Smooth muscle cell (in vitro differentiated cells): Measurements from ENCODE around the gene OR51B4. TPM values are rescaled to one million over a fixed set of nuclear protein-coding genes. Genes with fewer than 3 reads are reported as not detected.

Experiments
- DNase-seq: peaks from one replicate; lab custom pipeline; 2025; ENCODE audit not compliant: unreplicated experiment; lab: John Stamatoyannopoulos, UW
- H2AFZ ChIP-seq: fragments of 200-600 bp; sonication (generic); 2 replicates; pipeline ENCODE4 v1.6.0; 2016; ENCODE audit warnings: antibody characterized with exemption, low read depth, mild to moderate bottlenecking
- H3F3A ChIP-seq: fragments of 200-600 bp; sonication (generic); 2 replicates; pipeline ENCODE4 v1.6.0; 2017; ENCODE audit warnings: antibody characterized with exemption, low read depth
- H3K27ac ChIP-seq: fragments of 200-600 bp; sonication (generic); 2 replicates; pipeline ENCODE4 v1.5.1; 2016; ENCODE audit warnings: low read depth, mild to moderate bottlenecking
- H3K27me3 ChIP-seq: fragments of 200-600 bp; sonication (generic); 2 replicates; pipeline ENCODE4 v1.6.1; 2016; ENCODE audit warnings: low read depth, mild to moderate bottlenecking
- H3K36me3 ChIP-seq: fragments of 200-600 bp; sonication (generic); 2 replicates; pipeline ENCODE4 v1.5.1; 2016; ENCODE audit warnings: low read depth
- H3K4me1 ChIP-seq: fragments of 200-600 bp; sonication (generic); 2 replicates; pipeline ENCODE4 v1.5.1; 2016; ENCODE audit warnings: low read depth
- H3K4me2 ChIP-seq: fragments of 200-600 bp; sonication (generic); 2 replicates; pipeline ENCODE4 v1.6.0; 2016; ENCODE audit warnings: mild to moderate bottlenecking
- H3K4me3 ChIP-seq: fragments of 200-600 bp; sonication (generic); 2 replicates; pipeline ENCODE4 v1.5.1; 2016; ENCODE audit warnings: mild to moderate bottlenecking
- H3K79me2 ChIP-seq: fragments of 200-600 bp; sonication (generic); 2 replicates; pipeline ENCODE4 v1.6.0; 2016; ENCODE audit warnings: low read depth, mild to moderate bottlenecking
- H3K9ac ChIP-seq: fragments of 200-600 bp; sonication (generic); 2 replicates; pipeline ENCODE4 v1.6.0; 2016; ENCODE audit warnings: low read depth
- H3K9me3 ChIP-seq: fragments of 200-600 bp; sonication (generic); replicated peaks from 2 replicates; pipeline ENCODE4 v1.5.1; 2016; ENCODE audit warnings: low read depth
- H4K20me1 ChIP-seq: fragments of 200-600 bp; sonication (generic); 2 replicates; pipeline ENCODE4 v1.6.0; 2016; ENCODE audit warnings: low read depth
- CTCF ChIP-seq: fragments of 200-600 bp; sonication (generic); IDR thresholded peaks from 2 replicates; pipeline ENCODE4 v1.5.1; 2017; ENCODE audit warnings: borderline replicate concordance, mild to moderate bottlenecking, antibody characterized with exemption; ENCODE audit not compliant: insufficient read depth, poor library complexity, severe bottlenecking
- WGBS: methylation state at CpG from one replicate; pipeline ENCODE4 v1.1.7; 2016; ENCODE audit warnings: low lambda C conversion rate; 5-methylcytosine and 5-hydroxymethylcytosine counted together
- polyA plus RNA-seq: library from polyadenylated mRNA; unstranded; fragments of >200 nt; fragmentation: Nextera tagmentation; extraction: Ambion mirVana; gene quantifications from 2 replicates; pipeline ENCODE4 v1.2.1, GENCODE V29; 2016
- total RNA-seq: library from RNA; depleted of rRNA; stranded (reverse); fragments of >200 nt; gene quantifications from 2 replicates; pipeline ENCODE4 v1.2.3, GENCODE V29; 2014

The OR51B4 gene
- total and polyA plus RNA-seq, 2 experiments from 2014 or later = not detected

DNA sequence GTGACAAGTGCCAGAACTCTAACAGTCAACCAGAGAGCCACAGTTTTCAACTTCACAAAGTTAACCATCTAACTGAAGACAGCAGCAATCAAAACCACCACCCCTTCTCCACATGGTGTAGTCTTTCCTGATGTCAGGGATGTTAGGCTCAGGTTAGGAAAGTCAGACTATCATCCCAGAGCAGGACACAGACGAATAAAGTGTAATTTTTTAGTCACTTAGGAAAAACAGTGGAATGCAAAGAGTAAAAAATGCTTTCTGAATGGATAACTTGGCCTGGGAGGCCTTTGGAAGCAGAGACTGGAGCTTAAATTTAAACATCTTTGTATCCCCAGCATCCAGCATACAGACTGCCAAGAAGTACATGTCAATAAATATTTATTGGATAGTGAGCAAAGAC lies 15.4 kb downstream of the OR51B4 start:
- Histone ChIP-seq H3K4me2 (no peak overlapping the region), H4K20me1 (no peaks in the 10 kb centered on the region), H3K9ac (no peak overlapping the region), H3K27ac (no peak overlapping the region), H3K79me2 (no peaks in the 10 kb centered on the region), H3K36me3 (no peaks in the 10 kb centered on the region), H3K4me1 (no peaks in the 10 kb centered on the region), H3F3A (no peaks in the 10 kb centered on the region), H3K27me3 (no peaks in the 10 kb centered on the region), H2AFZ (no peak overlapping the region), H3K9me3 (no peaks in the 10 kb centered on the region), H3K4me3 (no peak overlapping the region)
- no peak for DNase-seq
- 75% methylated on average over 1 of the region's 1 CpG for WGBS
- TF ChIP-seq CTCF = no peak

DNA sequence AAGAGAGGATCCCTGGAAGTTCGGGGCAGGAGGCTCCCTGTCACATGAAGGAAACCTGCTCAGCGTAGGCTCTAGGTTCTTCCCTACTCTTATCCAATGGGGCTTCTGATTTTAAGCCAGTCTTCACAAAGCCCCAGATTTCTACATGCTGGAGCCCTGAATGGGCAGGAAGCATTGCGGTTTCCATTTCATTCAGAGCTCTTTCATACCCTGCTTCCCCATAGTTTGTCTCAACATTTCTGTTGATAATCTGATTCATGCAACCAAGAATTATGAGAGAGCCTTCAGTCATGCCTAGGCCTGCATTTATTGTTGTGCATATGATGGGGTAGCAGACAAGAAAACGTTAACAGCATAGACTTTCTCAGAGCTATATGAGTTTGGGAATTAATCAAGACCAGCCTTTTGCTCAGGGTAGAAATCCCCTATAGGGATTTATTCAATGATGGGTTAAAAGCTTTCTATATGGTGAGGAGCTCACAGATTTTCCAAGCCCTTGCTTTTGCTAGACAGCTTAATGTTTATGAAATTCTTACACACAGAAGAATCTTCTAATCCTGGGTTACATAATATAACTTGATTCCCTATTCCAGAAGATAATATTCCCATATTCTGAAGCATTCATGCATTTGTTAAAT lies 15.9 kb downstream of the OR51B4 start:
- no peaks in the 10 kb centered on the region for H3K27me3 ChIP-seq
- no peak overlapping the region for H3K9ac ChIP-seq
- H2AFZ ChIP-seq = no peak overlapping the region
- H3K4me1 ChIP-seq = no peaks in the 10 kb centered on the region
- H3K4me2 ChIP-seq = no peak overlapping the region
- no peaks in the 10 kb centered on the region for H4K20me1 ChIP-seq
- H3K4me3 ChIP-seq = no peak overlapping the region
- H3K27ac ChIP-seq = no peak overlapping the region
- no peak for DNase-seq
- WGBS = 91% methylated on average over 4 of the region's 4 CpGs
- H3F3A ChIP-seq = no peaks in the 10 kb centered on the region
- TF ChIP-seq CTCF = no peak
- H3K9me3 ChIP-seq = no peaks in the 10 kb centered on the region
- H3K36me3 ChIP-seq = no peaks in the 10 kb centered on the region
- no peaks in the 10 kb centered on the region for H3K79me2 ChIP-seq

DNA sequence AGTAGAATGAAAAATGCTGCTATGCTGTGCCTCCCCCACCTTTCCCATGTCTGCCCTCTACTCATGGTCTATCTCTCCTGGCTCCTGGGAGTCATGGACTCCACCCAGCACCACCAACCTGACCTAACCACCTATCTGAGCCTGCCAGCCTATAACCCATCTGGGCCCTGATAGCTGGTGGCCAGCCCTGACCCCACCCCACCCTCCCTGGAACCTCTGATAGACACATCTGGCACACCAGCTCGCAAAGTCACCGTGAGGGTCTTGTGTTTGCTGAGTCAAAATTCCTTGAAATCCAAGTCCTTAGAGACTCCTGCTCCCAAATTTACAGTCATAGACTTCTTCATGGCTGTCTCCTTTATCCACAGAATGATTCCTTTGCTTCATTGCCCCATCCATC lies 17.1 kb downstream of the OR51B4 start:
- no peaks in the 10 kb centered on the region for H3K36me3 ChIP-seq
- H3K79me2 ChIP-seq = no peaks in the 10 kb centered on the region
- no peak overlapping the region for H3K4me2 ChIP-seq
- H2AFZ ChIP-seq = no peak overlapping the region
- H3K4me1 ChIP-seq = no peaks in the 10 kb centered on the region
- no peak overlapping the region for H3K9ac ChIP-seq
- DNase-seq = no peak
- no peak overlapping the region for H3K27ac ChIP-seq
- no peak overlapping the region for H3K4me3 ChIP-seq
- no peaks in the 10 kb centered on the region for H4K20me1 ChIP-seq
- H3F3A ChIP-seq = no peaks in the 10 kb centered on the region
- no peaks in the 10 kb centered on the region for H3K9me3 ChIP-seq
- no peaks in the 10 kb centered on the region for H3K27me3 ChIP-seq
- TF ChIP-seq CTCF = no peak
- WGBS = 100% methylated on average over 2 of the region's 2 CpGs

- H3K4me1 ChIP-seq = no peaks in the 10 kb centered on the region
- H3K27me3 ChIP-seq = no peaks in the 10 kb centered on the region
- no peaks in the 10 kb centered on the region for H3K9me3 ChIP-seq
- no peak overlapping the region for H3K27ac ChIP-seq
- no peak overlapping the region for H3K4me2 ChIP-seq
- no peak overlapping the region for H2AFZ ChIP-seq
- H3K4me3 ChIP-seq = no peak overlapping the region
- no peaks in the 10 kb centered on the region for H4K20me1 ChIP-seq
- 88% methylated on average over 1 of the region's 1 CpG for WGBS
- H3K9ac ChIP-seq = no peak overlapping the region
- DNase-seq = no peak
- no peaks in the 10 kb centered on the region for H3K36me3 ChIP-seq
- no peaks in the 10 kb centered on the region for H3K79me2 ChIP-seq
- H3F3A ChIP-seq = no peaks in the 10 kb centered on the region
- TF ChIP-seq CTCF = no peak
Observed at GRCh38 chr11:5283882-5284281, 17.9 kb downstream of the OR51B4 start.
